Measurements from ENCODE around the gene TTYH2. TPM values are rescaled to one million over a fixed set of nuclear protein-coding genes. Genes with fewer than 3 reads are reported as not detected.

Gene TTYH2
- total RNA-seq, 1 experiment from 2014 or later: 4.5 TPM

DNA sequence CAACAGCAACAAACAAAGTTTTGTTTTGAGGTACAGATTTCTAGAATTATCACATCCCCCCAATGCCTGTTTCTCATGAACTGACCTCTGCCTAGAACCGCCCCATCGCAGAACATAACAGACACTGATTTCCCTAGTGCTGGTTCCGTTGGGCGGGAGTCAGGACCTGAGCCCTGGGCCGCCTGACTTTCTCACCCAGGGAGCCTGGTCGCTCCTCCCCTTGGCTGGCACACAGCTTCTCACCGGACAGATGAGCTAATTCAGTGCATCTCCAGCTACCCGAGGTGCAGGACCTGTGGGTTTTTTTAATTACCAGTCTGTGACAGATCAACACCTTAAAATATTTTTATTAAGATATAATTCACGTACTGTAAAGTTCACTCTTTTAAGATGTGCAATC, 30.0 kb upstream of the TTYH2 start:
- Mint-ChIP-seq H3K4me3 (no peak overlapping the region), H3K27ac (no peak overlapping the region), H3K4me1 (peaks cover 16% of the 10 kb centered on the region), H3K9me3 (no peaks in the 10 kb centered on the region), H3K36me3 (no peaks in the 10 kb centered on the region), H3K27me3 (ENCODE audit: low read depth) (peaks cover 8% of the 10 kb centered on the region)
- DNase-seq (ENCODE audit: low spot score): no peak
- CTCF ChIA-PET: interaction anchor here (3.4 to 6.6 kb wide), 2 partner anchors 16 to 65 kb away, joined by 19 to 48 read pairs; no protein-coding TSS in a partner anchor
- no peak for TF ChIP-seq GRHL2 (CRISPR knock-in tag; IDR thresholded peaks at IDR 0.05; ENCODE audit: insufficient replicate concordance, severe bottlenecking)
- TF ChIP-seq CREB1 (CRISPR knock-in tag; IDR thresholded peaks at IDR 0.05): no peak
- TF ChIP-seq, protein P1, sequence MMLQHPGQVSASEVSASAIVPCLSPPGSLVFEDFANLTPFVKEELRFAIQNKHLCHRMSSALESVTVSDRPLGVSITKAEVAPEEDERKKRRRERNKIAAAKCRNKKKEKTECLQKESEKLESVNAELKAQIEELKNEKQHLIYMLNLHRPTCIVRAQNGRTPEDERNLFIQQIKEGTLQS (CRISPR knock-in tag; conservative IDR thresholded peaks at IDR 0.05): no peak
- TF ChIP-seq NFYB (CRISPR knock-in tag; conservative IDR thresholded peaks at IDR 0.05; ENCODE audit: low read depth): no peak
- TF ChIP-seq TEAD1 (CRISPR knock-in tag; IDR thresholded peaks at IDR 0.05): no peak
- TF ChIP-seq, protein P2, sequence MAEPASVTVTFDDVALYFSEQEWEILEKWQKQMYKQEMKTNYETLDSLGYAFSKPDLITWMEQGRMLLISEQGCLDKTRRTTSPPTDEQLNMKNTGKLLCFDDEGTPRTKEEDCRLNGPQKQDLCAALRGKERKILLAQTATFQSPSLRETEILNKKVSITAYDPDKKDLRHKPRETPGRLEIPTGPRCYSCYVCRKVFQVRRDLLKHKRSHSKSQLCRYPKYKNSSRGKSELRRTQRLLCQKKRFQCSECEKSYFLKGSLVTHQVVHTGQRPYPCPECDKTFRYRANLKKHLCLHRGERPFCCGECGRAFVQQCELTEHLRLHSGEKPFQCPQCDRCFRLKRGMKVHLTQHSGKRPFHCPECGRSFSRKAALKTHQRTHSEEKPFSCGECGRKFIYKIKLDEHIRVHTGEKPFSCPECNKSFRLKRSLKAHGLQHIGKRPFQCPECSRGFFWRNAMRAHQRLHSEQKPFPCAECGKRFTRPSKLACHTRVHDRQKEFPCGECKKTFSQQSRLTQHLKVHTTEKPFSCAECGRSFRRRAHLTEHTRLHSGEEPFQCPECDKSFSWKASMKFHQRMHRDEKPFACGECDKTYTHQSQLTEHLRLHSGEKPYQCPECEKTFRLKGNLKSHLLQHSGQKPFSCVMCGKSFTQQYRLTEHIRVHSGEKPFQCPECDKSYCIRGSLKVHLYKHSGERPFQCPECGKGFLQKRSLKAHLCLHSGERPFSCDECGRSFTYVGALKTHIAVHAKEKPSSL (CRISPR knock-in tag; conservative IDR thresholded peaks at IDR 0.05): no peak
- TF ChIP-seq, protein P3, sequence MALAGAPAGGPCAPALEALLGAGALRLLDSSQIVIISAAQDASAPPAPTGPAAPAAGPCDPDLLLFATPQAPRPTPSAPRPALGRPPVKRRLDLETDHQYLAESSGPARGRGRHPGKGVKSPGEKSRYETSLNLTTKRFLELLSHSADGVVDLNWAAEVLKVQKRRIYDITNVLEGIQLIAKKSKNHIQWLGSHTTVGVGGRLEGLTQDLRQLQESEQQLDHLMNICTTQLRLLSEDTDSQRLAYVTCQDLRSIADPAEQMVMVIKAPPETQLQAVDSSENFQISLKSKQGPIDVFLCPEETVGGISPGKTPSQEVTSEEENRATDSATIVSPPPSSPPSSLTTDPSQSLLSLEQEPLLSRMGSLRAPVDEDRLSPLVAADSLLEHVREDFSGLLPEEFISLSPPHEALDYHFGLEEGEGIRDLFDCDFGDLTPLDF (CRISPR knock-in tag; IDR thresholded peaks at IDR 0.05): no peak
- TF ChIP-seq, protein P4, sequence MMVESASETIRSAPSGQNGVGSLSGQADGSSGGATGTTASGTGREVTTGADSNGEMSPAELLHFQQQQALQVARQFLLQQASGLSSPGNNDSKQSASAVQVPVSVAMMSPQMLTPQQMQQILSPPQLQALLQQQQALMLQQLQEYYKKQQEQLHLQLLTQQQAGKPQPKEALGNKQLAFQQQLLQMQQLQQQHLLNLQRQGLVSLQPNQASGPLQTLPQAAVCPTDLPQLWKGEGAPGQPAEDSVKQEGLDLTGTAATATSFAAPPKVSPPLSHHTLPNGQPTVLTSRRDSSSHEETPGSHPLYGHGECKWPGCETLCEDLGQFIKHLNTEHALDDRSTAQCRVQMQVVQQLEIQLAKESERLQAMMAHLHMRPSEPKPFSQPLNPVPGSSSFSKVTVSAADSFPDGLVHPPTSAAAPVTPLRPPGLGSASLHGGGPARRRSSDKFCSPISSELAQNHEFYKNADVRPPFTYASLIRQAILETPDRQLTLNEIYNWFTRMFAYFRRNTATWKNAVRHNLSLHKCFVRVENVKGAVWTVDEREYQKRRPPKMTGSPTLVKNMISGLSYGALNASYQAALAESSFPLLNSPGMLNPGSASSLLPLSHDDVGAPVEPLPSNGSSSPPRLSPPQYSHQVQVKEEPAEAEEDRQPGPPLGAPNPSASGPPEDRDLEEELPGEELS (CRISPR knock-in tag; IDR thresholded peaks at IDR 0.05): no peak
- TF ChIP-seq, protein P5, sequence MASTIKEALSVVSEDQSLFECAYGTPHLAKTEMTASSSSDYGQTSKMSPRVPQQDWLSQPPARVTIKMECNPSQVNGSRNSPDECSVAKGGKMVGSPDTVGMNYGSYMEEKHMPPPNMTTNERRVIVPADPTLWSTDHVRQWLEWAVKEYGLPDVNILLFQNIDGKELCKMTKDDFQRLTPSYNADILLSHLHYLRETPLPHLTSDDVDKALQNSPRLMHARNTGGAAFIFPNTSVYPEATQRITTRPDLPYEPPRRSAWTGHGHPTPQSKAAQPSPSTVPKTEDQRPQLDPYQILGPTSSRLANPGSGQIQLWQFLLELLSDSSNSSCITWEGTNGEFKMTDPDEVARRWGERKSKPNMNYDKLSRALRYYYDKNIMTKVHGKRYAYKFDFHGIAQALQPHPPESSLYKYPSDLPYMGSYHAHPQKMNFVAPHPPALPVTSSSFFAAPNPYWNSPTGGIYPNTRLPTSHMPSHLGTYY (CRISPR knock-in tag; IDR thresholded peaks at IDR 0.05): no peak
- TF ChIP-seq EMX1 (CRISPR knock-in tag; IDR thresholded peaks at IDR 0.05): no peak
- TF ChIP-seq, protein P6, sequence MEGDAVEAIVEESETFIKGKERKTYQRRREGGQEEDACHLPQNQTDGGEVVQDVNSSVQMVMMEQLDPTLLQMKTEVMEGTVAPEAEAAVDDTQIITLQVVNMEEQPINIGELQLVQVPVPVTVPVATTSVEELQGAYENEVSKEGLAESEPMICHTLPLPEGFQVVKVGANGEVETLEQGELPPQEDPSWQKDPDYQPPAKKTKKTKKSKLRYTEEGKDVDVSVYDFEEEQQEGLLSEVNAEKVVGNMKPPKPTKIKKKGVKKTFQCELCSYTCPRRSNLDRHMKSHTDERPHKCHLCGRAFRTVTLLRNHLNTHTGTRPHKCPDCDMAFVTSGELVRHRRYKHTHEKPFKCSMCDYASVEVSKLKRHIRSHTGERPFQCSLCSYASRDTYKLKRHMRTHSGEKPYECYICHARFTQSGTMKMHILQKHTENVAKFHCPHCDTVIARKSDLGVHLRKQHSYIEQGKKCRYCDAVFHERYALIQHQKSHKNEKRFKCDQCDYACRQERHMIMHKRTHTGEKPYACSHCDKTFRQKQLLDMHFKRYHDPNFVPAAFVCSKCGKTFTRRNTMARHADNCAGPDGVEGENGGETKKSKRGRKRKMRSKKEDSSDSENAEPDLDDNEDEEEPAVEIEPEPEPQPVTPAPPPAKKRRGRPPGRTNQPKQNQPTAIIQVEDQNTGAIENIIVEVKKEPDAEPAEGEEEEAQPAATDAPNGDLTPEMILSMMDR (IDR thresholded peaks at IDR 0.05): no peak
- TF ChIP-seq ZNF121 (CRISPR knock-in tag; IDR thresholded peaks at IDR 0.05): no peak
- TF ChIP-seq ZNF317 (CRISPR knock-in tag; IDR thresholded peaks at IDR 0.05; ENCODE audit: borderline replicate concordance, low read depth): no peak
- no peak for TF ChIP-seq NR2C2 (CRISPR knock-in tag; IDR thresholded peaks at IDR 0.05)
- no peak for TF ChIP-seq ZNF396 (CRISPR knock-in tag; IDR thresholded peaks at IDR 0.05; ENCODE audit: borderline replicate concordance)
- TF ChIP-seq SOX15 (CRISPR knock-in tag; IDR thresholded peaks at IDR 0.05): no peak
- no peak for ATAC-seq
- POLR2A ChIA-PET: no interaction called here

DNA sequence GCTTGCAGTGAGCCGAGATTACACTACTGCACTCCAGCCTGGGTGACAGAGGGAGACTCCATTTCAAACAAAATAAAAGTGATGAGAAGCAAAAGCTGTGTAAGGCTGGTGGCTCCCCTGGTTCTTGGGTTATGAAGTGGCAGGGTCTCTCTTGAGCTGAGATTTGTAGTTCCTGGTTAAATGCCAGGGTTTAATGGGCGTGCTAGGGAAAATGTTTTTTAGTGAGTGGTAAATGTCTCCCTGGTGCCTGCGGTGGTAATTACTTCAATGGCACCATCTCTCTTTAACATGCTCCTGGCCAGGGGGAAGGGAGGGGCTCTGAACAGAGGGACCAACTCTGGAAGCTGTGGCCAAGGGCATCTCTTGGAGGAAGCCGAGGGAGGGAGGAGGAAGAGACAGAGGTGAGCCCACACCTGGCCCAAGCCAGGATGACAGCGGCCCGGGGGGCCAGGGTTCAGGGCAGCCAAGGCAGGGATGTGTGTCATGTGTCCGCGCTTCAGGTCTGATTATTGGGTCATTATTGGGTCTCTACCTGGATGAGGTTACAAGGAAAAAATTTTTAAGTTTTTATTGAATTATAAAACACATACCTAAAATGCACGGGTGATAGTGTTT, 27.7 kb upstream of the TTYH2 start:
- DNase-seq (ENCODE audit: low spot score) (no peak), ATAC-seq (no peak)
- H3K27ac Mint-ChIP-seq: no peak overlapping the region
- CTCF ChIA-PET: interaction anchor here (0.5 to 6.7 kb wide), 3 partner anchors 14 to 271 kb away, joined by 3 to 99 read pairs (median 3); no protein-coding TSS in a partner anchor
- H3K27me3 Mint-ChIP-seq (ENCODE audit: low read depth): peaks cover 4% of the 10 kb centered on the region; the same call in 1 of the 2 replicates
- no peaks in the 10 kb centered on the region for H3K36me3 Mint-ChIP-seq
- peaks cover 9% of the 10 kb centered on the region for H3K9me3 Mint-ChIP-seq
- no peak overlapping the region for H3K4me3 Mint-ChIP-seq
- peaks cover 16% of the 10 kb centered on the region for H3K4me1 Mint-ChIP-seq
- POLR2A ChIA-PET: no interaction called here
- no peak for TF ChIP-seq CBFB (CRISPR knock-in tag; IDR thresholded peaks at IDR 0.05; ENCODE audit: low read depth)
- TF ChIP-seq, protein P7, sequence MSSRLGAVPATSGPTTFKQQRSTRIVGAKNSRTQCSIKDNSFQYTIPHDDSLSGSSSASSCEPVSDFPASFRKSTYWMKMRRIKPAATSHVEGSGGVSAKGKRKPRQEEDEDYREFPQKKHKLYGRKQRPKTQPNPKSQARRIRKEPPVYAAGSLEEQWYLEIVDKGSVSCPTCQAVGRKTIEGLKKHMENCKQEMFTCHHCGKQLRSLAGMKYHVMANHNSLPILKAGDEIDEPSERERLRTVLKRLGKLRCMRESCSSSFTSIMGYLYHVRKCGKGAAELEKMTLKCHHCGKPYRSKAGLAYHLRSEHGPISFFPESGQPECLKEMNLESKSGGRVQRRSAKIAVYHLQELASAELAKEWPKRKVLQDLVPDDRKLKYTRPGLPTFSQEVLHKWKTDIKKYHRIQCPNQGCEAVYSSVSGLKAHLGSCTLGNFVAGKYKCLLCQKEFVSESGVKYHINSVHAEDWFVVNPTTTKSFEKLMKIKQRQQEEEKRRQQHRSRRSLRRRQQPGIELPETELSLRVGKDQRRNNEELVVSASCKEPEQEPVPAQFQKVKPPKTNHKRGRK (CRISPR knock-in tag; IDR thresholded peaks at IDR 0.05; ENCODE audit: borderline replicate concordance): no peak
- TF ChIP-seq ATF1 (CRISPR knock-in tag; IDR thresholded peaks at IDR 0.05): no peak
- TF ChIP-seq, protein P2 (CRISPR knock-in tag; conservative IDR thresholded peaks at IDR 0.05): no peak
- no peak for TF ChIP-seq ZNF121 (CRISPR knock-in tag; IDR thresholded peaks at IDR 0.05)

Measured in WTC11 (cell line).